Muscle of leg (tissue), 11 donors: ENCODE data around the gene KCNJ15. TPM values are rescaled to one million over a fixed set of nuclear protein-coding genes. Genes with fewer than 3 reads are reported as not detected.
"Not testable (repeated sequence)": the region's sequence is repeated elsewhere in the genome, so short reads cannot be mapped to it uniquely, and the experiment has no call there.

ENCODE experiments used
- DNase-seq: peaks from one replicate; pipeline ENCODE4 v3.0.0; 2013
- H3K27ac ChIP-seq: one replicate; pipeline ENCODE4 v1.5.1; 2013; ENCODE audit warnings: mild to moderate bottlenecking, low read length, control low read depth
- H3K27me3 ChIP-seq: one replicate; pipeline ENCODE4 v1.6.1; 2013; ENCODE audit warnings: low read length; ENCODE audit not compliant: control insufficient read depth, insufficient read depth
- H3K36me3 ChIP-seq: one replicate; pipeline ENCODE4 v1.6.1; 2013; ENCODE audit warnings: low read length; ENCODE audit not compliant: control insufficient read depth, insufficient read depth
- H3K4me1 ChIP-seq: one replicate; pipeline ENCODE4 v1.6.1; 2013; ENCODE audit warnings: low read length; ENCODE audit not compliant: control insufficient read depth, insufficient read depth
- H3K4me3 ChIP-seq: one replicate; pipeline ENCODE4 v1.5.1; 2013; ENCODE audit warnings: low read length, control low read depth
- H3K9me3 ChIP-seq: replicated peaks from 2 replicates; pipeline ENCODE4 v1.6.1; 2013; ENCODE audit warnings: low read depth, low read length; ENCODE audit not compliant: control insufficient read depth
- WGBS: methylation state at CpG from one replicate; pipeline ENCODE4 v1.1.5; 2013; ENCODE audit warnings: missing lambda C conversion rate; ENCODE audit not compliant: insufficient coverage; 5-methylcytosine and 5-hydroxymethylcytosine counted together
- polyA plus RNA-seq, 8 donors: library from polyadenylated mRNA; unstranded; fragments of 120-200 nt; gene quantifications; one replicate each; pipeline versions ENCODE4 v1.2.1 to v1.2.3, GENCODE V29; 2013; ENCODE audit warnings: inconsistent platforms in 1 of 8, low replicate concordance in 1 of 8; ENCODE audit not compliant: insufficient read length in 8 of 8, insufficient read depth in 1 of 8
- total RNA-seq: library from RNA; stranded (reverse); fragments of 120-200 nt; gene quantifications from one replicate; pipeline ENCODE4 v1.2.4, GENCODE V29; 2013

KCNJ15 gene
- total and polyA plus RNA-seq, 9 donors = 0.24 to 2.3 (median 0.39) TPM

- WGBS = no CpG with 5 or more reads among the region's 2 CpGs
- no peaks in the 10 kb centered on the region for H3K27me3 ChIP-seq
These were observed 12.4 kb upstream of the KCNJ15 start for GRCh38 chr21:38244407-38244787.

GRCh38 chr21:38244885-38245869, 11.6 kb upstream of the KCNJ15 start:
- 47% methylated on average over 4 of the region's 9 CpGs for WGBS
- Histone ChIP-seq H3K4me3 (no peak overlapping the region), H3K27ac (no peak overlapping the region), H3K4me1 (no peaks in the 10 kb centered on the region), H3K9me3 (no peaks in the 10 kb centered on the region), H3K36me3 (no peaks in the 10 kb centered on the region), H3K27me3 (no peaks in the 10 kb centered on the region)
- DNase-seq = no peak

More at GRCh38 chr21:38244407-38244787, 12.4 kb upstream of the KCNJ15 start:
- no peak for DNase-seq
- Histone ChIP-seq H3K36me3 (no peaks in the 10 kb centered on the region), H3K4me3 (no peak overlapping the region), H3K9me3 (no peaks in the 10 kb centered on the region), H3K27ac (no peak overlapping the region), H3K4me1 (no peaks in the 10 kb centered on the region)

GRCh38 chr21:38246511-38246910, 10.3 kb upstream of the KCNJ15 start:
- Histone ChIP-seq H3K4me1 (no peaks in the 10 kb centered on the region), H3K27me3 (no peaks in the 10 kb centered on the region), H3K36me3 (no peaks in the 10 kb centered on the region), H3K9me3 (no peaks in the 10 kb centered on the region), H3K27ac (no peak overlapping the region), H3K4me3 (no peak overlapping the region)
- no peak for DNase-seq

GRCh38 chr21:38247054-38247453, 9.7 kb upstream of the KCNJ15 start:
- 70% methylated on average over 2 of the region's 2 CpGs for WGBS
- H3K27ac ChIP-seq, H3K27me3 ChIP-seq, H3K4me1 ChIP-seq, H3K36me3 ChIP-seq, H3K9me3 ChIP-seq, H3K4me3 ChIP-seq, DNase-seq: not testable (repeated sequence)

GRCh38 chr21:38247738-38248510, 8.9 kb upstream of the KCNJ15 start:
- H3K27me3 ChIP-seq = no peaks in the 10 kb centered on the region
- no peak overlapping the region for H3K27ac ChIP-seq
- H3K9me3 ChIP-seq = no peaks in the 10 kb centered on the region
- no peak overlapping the region for H3K4me3 ChIP-seq
- WGBS = 83% methylated on average over 1 of the region's 4 CpGs
- H3K4me1 ChIP-seq = no peaks in the 10 kb centered on the region
- no peaks in the 10 kb centered on the region for H3K36me3 ChIP-seq
- DNase-seq = no peak

GRCh38 chr21:38249256-38249655, 7.5 kb upstream of the KCNJ15 start:
- Histone ChIP-seq H3K4me1 (no peaks in the 10 kb centered on the region), H3K4me3 (no peak overlapping the region), H3K36me3 (no peaks in the 10 kb centered on the region), H3K27ac (no peak overlapping the region), H3K27me3 (no peaks in the 10 kb centered on the region), H3K9me3 (no peaks in the 10 kb centered on the region)
- WGBS = no CpG with 5 or more reads among the region's 1 CpG
- no peak for DNase-seq

GRCh38 chr21:38249696-38250278, 7.0 kb upstream of the KCNJ15 start:
- no peaks in the 10 kb centered on the region for H3K9me3 ChIP-seq
- H3K4me3 ChIP-seq = no peak overlapping the region
- no peaks in the 10 kb centered on the region for H3K4me1 ChIP-seq
- DNase-seq = peak; percentile 31
- no peak overlapping the region for H3K27ac ChIP-seq
- H3K27me3 ChIP-seq = no peaks in the 10 kb centered on the region
- WGBS = no CpG with 5 or more reads among the region's 3 CpGs
- no peaks in the 10 kb centered on the region for H3K36me3 ChIP-seq

- no peak for DNase-seq
- H3K4me3 ChIP-seq = no peak overlapping the region
- H3K4me1 ChIP-seq = no peaks in the 10 kb centered on the region
- no peak overlapping the region for H3K27ac ChIP-seq
- 59% methylated on average over 4 of the region's 7 CpGs for WGBS
- H3K36me3 ChIP-seq = no peaks in the 10 kb centered on the region
- peaks cover 9% of the 10 kb centered on the region for H3K27me3 ChIP-seq
- H3K9me3 ChIP-seq = no peaks in the 10 kb centered on the region
These were observed 5.8 kb upstream of the KCNJ15 start for GRCh38 chr21:38250991-38251418.

GRCh38 chr21:38254970-38255369, 1.8 kb upstream of the KCNJ15 start:
- H3K4me3 ChIP-seq = no peak overlapping the region
- no peak for DNase-seq

GRCh38 chr21:38255571-38256117, 1.1 kb upstream of the KCNJ15 start:
- 83% methylated on average over 6 of the region's 9 CpGs for WGBS
- DNase-seq = no peak
- Histone ChIP-seq H3K4me1 (no peaks in the 10 kb centered on the region), H3K4me3 (no peak overlapping the region), H3K27me3 (peaks cover 17% of the 10 kb centered on the region), H3K9me3 (no peaks in the 10 kb centered on the region), H3K36me3 (no peaks in the 10 kb centered on the region), H3K27ac (no peak overlapping the region)

More at GRCh38 chr21:38254970-38255369, 1.8 kb upstream of the KCNJ15 start:
- WGBS = 89% methylated on average over 3 of the region's 3 CpGs
- Histone ChIP-seq H3K27ac (no peak overlapping the region), H3K27me3 (peaks cover 17% of the 10 kb centered on the region), H3K9me3 (no peaks in the 10 kb centered on the region), H3K4me1 (no peaks in the 10 kb centered on the region), H3K36me3 (no peaks in the 10 kb centered on the region)
